EH (cell line): ENCODE results near the gene IFITM1.
"Not testable (repeated sequence)": the region's sequence is repeated elsewhere in the genome, so short reads cannot be mapped to it uniquely, and the experiment has no call there.

Experiments used
- DNase-seq: peaks from one replicate; pipeline ENCODE4 v3.0.0-alpha.2; 2015; ENCODE audit warnings: low read depth

IFITM1 gene

DNA sequence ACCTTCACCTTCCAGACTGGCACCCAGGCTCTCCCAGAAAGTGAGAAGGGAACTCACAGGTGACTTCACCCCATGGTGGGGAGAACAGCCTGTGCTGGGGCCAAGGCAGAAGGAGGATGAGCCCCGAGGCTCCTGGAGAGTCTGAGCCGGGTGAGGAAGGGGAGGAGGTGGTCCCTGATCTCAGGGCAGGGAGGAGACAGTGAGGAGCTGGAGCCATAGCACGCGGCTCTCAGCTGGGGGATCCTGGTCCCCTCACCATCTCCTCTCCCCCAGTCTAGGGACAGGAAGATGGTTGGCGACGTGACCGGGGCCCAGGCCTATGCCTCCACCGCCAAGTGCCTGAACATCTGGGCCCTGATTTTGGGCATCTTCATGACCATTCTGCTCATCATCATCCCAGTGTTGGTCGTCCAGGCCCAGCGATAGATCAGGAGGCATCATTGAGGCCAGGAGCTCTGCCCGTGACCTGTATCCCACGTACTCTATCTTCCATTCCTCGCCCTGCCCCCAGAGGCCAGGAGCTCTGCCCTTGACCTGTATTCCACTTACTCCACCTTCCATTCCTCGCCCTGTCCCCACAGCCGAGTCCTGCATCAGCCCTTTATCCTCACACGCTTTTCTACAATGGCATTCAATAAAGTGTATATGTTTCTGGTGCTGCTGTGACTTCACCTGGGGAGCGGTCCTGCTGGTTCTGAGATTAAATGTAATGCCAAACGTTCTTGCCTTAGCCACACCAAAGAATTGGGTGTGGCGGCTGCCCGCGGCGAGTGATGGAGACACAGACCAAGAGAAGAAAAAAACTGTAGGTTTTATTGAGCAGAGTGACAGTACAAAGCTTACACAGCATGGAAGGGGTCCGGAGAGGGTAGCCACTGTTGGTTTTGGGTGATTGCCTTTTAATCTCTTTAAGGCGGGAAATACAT is 4.8 kb upstream of the IFITM1 start:
- peak; percentile 30 for DNase-seq

DNA sequence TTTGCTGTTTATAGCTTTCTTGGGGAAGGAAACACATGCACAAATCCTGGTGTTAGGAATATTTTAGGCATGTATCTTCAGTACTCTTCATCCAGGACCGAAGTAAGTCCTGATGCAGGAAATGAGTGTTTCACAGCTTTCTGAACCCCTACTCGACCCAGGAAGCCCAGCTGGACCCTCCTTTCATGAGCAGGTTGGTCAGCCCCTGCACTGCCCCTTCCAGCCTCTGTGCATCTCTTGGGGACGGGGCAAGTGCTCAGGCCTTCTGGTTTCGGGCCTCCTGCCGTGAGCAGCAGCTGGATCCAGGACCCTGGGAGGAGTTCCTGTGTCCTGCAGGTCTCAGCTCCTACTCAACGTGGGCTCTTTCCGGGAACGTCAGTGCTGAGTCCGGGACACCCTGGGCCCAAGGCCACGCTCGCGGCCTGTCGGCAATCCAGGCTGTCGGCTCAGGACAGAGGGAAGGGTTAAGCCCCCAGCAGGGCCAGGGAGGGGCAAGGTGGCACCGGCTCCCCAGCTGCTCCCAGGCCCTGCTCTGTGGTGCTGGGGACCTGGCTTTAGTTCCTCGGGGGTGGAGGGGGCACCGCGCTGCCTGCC is 3.8 kb upstream of the IFITM1 start:
- peak; percentile 44 for DNase-seq

DNA sequence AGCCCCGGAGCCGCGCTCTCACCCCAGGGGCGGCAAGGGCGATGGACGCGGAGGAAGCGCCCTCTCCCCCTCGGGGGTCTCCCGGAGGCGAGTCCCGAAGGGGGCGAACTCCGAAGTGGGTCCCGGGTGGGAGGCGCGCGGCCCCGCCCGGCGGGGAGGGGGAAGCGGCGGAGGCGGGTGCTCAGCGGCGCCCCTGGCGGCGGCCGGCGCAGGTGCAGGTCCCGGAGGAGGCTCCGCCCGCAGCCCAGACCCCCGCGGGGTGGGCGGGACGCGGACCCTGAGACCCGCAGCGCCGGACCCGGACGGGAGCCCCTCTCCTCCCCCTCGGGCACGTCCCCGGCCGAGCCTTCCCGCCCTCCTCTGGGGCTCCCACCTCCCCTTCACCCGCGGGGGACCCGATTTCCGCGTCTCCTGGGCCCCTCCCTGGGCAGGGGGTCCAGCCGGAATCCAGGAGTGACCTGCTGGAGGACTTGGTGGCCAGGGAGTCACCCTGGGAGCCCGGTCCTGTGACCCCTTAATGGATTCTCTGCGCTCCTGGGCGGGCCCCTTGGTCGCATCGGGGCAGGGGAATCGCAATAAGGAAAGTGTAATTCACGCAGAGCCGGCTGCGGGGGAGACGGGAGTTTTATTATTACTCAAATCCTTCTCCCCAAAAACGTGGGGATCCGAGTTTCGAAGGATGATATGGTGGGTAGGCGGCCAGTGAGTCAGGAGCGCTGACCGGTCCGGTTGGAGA is 2.7 kb upstream of the IFITM1 start:
- DNase-seq = not testable (repeated sequence)

DNA sequence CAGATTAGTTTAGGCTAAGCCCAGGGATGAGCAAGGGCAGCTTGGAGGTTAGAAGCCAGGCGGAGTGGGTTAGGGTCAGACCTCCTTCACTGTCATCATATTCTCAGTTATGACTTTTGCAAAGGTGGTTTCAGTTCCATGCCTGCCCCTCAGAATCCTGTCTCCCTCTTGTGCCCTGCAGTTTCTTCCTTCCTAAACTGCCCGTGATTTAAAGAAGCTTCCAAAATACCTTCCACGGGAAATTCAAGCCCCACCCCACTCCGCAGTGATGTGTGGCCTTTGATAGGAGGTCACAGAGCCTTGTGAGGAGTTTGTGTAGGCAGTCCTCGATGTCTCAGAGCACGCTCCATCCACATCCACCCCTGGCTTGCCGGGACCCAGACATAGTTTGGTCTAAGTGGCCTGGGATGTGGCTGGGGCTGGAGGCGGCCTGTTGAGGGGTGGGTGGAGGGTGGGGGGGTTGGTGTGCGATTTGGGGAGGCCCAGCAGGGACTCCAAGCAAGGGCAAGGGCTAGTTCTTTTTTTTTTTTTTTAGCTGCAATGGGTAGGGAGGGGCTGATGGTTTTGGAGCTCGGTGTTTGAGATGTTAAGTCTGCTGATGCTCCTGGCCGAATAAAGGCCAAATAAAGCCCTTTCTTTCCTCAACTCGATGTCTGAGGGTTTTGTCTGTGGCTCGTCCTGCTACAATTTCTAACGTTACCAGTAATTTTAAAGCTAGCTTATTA is 1.6 kb upstream of the IFITM1 start:
- DNase-seq = peak; percentile 29

DNA sequence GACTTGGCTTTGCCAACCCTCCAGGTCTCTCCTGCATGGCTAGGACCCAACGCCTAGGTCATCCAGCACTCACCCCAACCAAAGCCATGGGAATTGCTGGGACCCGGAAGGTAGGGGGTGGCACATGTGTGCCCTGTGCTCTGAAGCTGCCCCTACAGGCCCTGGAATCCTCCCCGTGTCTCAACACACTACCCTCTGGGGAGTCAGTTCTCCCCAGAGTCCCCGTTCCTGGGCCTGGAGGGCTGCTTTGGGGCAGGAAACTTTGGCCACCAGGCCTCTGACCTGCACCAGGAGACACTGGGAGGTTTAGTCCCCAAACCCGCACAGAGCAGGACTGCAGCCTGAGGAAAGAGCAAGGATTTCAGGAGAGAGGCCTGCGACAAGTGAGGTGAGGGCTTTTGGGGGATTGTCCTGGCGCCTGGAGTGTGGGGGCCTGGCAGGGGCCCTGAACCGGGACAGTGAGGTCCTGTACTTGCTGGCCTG is 495 bp upstream of the IFITM1 start:
- DNase-seq = no peak

DNA sequence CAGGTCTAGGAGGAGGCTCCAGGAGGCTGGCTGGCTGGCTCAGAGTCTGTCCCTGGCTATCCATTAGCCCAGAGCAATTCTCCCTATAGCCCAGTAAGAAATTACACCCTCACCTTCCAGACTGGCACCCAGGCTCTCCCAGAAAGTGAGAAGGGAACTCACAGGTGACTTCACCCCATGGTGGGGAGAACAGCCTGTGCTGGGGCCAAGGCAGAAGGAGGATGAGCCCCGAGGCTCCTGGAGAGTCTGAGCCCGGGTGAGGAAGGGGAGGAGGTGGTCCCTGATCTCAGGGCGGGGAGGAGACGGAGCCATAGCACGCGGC is 675 bp downstream of the IFITM1 start:
- peak; percentile 30 for DNase-seq

DNA sequence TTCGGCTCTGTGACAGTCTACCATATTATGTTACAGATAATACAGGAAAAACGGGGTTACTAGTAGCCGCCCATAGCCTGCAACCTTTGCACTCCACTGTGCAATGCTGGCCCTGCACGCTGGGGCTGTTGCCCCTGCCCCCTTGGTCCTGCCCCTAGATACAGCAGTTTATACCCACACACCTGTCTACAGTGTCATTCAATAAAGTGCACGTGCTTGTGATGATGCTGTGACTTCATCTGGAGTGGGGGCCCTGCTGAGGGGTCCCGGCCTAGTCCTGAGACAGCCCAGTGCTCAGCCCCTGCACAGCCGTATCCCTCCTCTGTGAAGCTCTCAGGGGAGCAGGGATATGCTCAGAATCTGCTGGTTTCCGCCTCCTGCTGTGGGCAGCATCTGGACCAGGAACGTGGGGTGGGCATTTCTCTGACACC is 1.2 kb downstream of the IFITM1 start:
- DNase-seq = no peak

DNA sequence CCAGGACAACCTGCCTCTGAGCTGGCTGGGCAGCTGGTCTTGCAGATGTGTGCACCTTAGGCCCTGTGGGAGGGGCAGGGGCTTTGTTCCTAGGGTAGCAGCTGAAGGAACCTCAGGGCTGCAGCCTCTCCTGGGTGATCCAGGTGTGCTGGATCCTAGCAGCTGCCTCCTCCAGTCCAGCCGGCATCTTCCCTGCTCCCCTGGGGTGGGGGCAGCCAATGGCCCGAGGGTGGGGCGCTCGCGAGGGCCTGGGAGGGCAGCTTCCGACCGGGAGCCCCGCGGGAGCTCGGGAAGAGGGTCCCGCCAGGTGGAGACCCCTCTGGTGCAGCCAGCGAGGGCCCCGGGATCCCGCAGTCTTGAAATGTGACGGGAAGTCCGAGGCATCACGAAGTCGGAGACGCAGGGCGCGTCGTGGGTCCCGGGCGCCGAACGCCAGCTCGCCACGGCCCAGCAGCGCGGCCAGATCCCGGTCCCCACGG is 1.7 kb downstream of the IFITM1 start:
- DNase-seq = no peak

DNA sequence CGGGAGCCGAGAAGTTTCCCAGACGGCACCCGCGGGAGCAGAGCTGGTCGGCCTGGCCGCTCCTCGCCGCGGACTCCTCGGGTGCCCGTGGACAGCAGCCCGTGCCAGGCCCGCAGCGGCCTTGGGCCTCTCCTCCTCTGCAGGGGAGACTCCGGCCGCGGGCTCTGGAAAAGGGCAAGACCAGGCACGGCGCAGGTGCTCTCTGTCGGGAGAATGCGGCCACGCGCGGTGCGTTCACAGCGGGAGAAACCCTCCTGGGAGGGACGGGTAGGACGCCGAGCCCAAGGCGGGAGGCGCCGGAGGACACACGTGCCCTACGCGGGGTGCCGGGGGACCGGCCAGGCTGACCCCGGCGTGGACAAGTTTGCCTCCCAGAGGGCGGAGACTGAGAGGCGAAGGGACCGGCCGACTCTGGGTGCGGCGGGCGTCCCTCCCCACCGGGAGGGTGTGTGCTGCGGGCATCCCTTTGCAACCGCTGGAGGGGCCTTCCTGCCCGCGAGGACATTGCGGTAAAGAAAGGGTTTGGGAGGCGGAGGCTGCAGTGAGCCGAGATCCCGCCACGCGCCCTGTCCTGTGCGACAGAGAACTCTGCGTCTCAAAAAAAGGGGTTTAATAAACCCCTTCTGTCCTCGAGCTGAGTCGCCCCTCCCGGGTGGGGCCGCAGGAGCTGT is 2.3 kb downstream of the IFITM1 start:
- DNase-seq = peak; percentile 30

DNA sequence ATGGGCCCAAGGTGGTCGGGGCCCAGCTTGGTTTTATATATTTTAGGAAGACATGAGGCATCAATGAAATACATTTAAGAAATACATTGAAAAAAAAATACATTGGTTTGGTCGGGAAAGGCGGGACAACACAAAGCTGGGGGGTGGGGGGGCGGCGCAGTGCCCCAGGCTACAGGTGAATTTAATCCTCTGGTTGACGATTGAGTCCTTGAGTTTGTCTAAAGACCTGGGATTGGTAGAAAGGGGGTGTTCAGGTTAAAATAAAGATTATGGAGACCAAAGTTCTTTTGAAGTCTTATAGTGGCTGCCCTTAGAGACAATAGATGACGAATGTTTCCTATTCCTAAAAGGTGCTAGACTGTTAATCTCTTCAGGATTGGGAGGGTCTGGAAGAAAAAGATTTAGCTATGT is 3.1 kb downstream of the IFITM1 start:
- DNase-seq = no peak

DNA sequence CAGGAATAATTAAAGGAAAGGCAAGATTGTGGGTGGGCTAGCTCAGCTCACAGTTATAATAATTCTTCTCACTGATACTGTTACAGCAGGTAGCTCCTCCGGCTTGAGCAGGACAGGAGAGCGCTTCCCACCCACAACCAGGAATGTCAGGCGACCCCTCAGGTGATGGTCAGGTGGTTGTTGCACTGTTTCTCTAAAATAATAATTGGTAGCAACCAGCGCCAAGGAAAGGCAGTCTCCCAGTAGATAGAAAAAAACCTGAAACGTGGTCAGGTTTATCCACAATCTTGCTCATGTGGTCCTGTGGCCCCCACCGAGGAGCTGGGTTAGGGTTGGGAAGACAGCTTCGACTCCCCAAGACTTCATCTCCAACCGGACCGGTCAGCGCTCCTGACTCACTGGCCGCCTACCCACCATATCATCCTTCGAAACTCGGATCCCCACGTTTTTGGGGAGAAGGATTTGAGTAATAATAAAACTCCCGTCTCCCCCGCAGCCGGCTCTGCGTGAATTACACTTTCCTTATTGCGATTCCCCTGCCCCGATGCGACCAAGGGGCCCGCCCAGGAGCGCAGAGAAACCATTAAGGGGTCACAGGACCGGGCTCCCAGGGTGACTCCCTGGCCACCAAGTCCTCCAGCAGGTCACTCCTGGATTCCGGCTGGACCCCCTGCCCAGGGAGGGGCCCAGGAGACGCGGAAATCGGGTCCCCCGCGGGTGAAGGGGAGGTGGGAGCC is 4.0 kb downstream of the IFITM1 start:
- DNase-seq = not testable (repeated sequence)

DNA sequence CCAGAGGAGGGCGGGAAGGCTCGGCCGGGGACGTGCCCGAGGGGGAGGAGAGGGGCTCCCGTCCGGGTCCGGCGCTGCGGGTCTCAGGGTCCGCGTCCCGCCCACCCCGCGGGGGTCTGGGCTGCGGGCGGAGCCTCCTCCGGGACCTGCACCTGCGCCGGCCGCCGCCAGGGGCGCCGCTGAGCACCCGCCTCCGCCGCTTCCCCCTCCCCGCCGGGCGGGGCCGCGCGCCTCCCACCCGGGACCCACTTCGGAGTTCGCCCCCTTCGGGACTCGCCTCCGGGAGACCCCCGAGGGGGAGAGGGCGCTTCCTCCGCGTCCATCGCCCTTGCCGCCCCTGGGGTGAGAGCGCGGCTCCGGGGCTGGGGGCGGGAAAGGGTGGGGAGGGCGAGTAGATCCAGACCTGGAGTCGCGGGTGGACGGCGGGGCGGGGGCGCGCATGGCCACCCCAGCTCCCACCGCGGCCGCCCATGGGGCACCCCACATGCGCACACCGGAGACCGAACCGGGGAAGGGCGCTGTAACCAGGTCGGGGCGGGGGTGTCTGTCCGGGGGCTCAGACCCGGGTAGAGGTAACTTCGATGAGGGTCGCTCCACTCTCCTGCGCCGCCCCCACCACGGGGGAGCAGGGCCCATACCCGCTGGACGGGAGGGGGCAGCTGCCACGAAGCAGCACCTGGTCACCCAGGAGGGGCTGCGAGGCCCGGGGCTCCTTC is 4.7 kb downstream of the IFITM1 start:
- DNase-seq = not testable (repeated sequence)

DNA sequence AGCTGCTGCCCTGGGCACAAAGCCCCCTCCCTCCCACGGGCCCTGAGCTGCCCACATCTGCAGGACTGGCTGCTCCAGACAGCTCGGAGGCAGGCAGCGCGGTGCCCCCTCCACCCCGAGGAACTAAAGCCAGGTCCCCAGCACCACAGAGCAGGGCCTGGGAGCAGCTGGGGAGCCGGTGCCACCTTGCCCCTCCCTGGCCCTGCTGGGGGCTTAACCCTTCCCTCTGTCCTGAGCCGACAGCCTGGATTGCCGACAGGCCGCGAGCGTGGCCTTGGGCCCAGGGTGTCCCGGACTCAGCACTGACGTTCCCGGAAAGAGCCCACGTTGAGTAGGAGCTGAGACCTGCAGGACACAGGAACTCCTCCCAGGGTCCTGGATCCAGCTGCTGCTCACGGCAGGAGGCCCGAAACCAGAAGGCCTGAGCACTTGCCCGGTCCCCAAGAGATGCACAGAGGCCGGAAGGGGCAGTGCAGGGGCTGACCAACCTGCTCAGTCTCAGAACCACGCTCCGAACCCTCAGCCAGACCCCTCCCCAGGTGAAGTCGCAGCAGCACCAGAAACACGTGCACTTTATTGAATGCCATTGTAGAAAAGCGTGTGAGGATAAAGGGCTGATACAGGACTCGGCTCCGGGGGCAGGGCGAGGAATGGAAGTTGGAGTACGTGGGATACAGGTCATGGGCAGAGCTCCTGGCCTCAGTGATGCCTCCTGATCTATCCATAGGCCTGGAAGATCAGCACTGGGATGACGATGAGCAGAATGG is 5.5 kb downstream of the IFITM1 start:
- peak; percentile 40 for DNase-seq

DNA sequence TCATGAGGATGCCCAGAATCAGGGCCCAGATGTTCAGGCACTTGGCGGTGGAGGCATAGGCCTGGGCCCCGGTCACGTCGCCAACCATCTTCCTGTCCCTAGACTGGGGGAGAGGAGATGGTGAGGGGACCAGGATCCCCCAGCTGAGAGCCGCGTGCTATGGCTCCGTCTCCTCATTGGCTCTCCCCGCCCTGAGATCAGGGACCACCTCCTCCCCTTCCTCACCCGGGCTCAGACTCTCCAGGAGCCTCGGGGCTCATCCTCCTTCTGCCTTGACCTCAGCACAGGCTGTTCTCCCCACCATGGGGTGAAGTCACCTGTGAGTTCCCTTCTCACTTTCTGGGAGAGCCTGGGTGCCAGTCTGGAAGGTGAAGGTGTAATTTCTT is 6.0 kb downstream of the IFITM1 start:
- DNase-seq = not testable (repeated sequence)

DNA sequence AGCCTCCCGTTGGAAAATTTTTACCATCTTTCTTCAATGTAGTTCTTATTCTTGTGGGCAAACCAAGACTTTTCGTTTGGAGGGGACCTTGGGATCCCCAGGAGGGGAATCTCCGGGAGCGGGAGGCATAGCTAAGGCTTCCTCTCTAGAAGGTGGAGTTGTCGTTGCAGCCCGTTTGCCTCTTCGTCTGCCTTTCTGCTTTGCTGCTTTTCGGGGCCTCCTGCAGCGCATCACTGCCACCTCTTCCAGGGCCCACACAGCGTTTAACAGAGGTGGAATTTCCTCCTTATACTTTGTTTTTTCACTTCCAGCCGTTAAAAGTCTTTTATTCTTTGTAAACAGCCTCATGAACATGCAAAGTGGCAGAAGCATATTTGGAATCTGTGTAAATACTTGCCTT is 10.3 kb downstream of the IFITM1 start:
- DNase-seq = no peak

DNA sequence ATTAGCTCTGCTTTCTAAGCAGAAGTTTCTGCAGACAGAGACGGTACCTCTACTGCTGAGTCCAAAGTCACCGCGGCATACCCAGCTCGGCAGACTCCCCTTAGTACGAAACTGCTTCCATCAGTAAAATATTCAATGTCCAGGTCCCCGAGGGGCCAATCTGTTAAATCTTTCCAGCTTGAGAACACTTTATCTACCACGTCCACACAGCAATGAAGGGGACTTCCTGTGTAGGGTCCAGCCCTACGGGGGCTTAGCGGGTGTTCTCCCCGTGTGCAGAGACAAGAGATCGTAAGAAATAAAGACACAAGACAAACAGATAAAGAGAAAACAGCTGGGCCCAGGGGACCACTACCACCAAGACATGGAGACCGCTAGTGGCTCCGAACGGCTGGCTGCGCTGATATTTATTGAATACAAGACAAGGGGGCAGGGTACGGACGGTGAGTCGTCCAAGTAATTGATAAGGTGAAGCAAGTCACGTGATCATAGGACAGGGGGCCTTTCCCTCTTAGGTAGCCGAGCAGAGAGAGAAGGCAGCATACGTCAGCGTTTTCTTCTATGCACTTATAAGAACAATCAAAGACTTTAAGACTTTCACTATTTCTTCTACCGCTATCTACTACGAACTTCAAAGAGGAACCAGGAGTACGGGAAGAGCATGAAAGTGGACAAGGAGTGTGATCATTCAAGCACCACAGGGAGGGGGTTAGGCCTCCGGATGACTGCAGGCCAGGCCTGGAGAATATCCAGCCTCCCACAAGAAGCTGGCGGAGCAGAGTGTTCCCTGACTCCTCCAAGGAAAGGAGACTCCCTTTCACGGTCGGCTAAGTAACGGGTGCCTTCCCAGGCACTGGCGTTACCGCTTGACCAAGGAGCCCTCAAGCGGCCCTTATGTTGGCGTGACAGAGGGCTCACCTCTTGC is 11.0 kb downstream of the IFITM1 start:
- not testable (repeated sequence) for DNase-seq

DNA sequence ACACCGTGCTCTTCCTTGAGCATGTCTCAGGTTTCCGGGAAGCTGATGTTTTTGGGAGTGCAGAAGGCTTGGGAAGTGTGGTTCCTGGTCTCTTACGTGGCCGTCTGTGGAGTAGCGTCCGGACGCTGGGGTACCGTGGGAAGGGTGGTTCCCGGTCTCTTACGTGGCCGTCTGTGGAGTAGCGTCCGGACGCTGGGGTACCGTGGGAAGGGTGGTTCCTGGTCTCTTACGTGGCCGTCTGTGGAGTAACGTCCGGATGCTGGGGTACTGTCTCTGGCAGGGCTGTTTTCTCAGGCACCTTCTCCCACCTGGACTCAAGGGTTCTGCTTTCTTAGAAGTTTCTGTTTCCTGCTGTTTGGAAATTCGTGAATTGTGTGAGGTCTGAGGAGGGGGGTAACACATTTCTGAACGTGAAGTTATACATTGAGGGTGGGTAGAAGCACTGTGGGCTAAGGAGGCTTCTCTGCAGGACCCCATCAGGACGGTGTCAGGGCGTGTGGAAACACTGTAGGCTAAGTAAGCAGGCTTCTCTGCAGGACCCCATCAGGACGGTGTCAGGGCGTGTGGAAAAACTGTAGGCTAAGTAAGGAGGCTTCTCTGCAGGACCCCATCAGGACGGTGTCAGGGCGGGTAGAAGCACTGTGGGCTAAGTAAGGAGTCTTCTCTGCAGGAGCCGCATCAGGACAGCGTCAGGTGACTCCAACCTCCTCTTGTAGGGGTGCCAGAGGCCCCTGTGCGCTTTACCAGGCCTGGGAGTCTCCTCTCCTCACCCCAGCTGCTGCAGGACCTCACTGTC is 12.2 kb downstream of the IFITM1 start:
- DNase-seq = no peak

DNA sequence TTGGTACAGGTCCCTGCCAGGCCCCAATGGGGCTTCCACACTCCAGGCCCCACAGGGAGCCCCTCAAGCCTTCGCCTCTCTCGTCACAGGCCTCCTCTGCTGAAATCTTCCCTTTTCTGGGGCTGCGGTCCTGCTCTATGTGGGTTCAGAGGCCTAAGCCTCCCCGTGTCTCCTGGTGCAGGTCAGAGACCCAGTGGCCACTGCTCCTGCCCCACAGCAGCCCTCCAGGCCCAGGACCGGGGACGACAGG is 12.7 kb downstream of the IFITM1 start:
- DNase-seq = no peak
